Measurements from ENCODE around the gene MORC2. TPM values are rescaled to one million over a fixed set of nuclear protein-coding genes. Genes with fewer than 3 reads are reported as not detected.

The MORC2 gene
- total RNA-seq, 1 experiment from 2014 or later = 25.4 TPM

DNA sequence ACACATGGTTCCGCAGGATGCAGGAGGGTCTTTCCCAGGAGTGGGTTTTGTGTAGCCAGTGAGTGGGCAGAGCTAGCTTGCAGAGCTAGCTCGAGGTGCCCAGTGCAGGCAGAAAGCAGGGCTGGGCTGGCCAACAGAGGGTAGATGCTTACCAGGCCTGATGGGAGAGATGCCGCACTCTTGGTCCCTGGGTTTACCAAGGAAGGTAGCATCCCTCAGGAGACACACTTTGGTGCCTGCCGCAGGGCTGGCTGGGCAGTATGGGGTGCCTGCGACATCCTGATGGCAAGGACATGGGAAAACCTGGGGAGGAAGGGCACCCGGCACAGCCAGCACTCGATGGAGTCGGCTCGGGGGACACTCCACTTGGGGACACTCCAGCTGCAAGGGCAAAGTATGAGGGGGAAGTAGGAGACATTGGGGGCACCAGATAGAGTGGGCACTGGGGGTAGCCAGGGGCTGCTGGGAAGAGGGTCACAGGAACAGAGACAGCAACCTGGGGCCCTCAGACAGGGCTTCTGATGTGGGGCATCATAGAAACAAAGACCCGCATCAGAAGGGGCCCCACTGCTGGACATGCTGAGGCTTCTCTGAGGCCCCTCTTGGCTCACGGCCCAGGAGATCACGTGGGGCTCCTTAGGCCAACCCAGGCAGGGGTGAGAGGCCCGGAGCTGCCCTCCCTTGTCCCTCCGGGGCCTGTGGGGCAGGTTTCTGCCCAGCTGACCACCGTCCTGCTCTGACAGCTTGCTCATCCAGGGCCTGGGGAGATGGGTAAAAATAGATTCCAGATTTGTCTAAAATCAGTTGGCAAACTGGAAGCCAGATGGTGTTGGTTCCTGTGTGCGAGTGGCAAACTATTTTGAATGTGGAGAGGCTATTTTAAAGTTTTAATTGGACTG is 89.8 kb downstream of the MORC2 start:
- DNase-seq (ENCODE audit: low read depth, low spot score) (no peak), ATAC-seq (no peak)
- H3K9me2 ChIP-seq (ENCODE audit: insufficient read depth) = no peaks in the 10 kb centered on the region
- TF ChIP-seq EGR1 (IDR thresholded peaks at IDR 0.05; ENCODE audit: low read depth) = no peak
- TF ChIP-seq POLR2AphosphoS5 (IDR thresholded peaks at IDR 0.05; ENCODE audit: low read depth, low read length) = no peak
- ChIA-PET POLR2A (no interaction called here), RAD21 (ENCODE audit: low non-redundant PET in 1 of 2, low total read pairs in 2 of 2, uncharacterized antibody in 2 of 2, unreplicated experiment in 2 of 2) (no interaction called here), CTCF (no interaction called here)
- no peaks in the 10 kb centered on the region for H3K79me2 ChIP-seq (ENCODE audit: insufficient read depth, low read length)
- H3K4me2 ChIP-seq (ENCODE audit: low read length) = no peak overlapping the region
- intact Hi-C loops (cut with micrococcal nuclease) = no loop called here
- no peak overlapping the region for H3K4me3 ChIP-seq (replicated peaks in 1 of 2; ENCODE audit: low read depth in 1 of 2, low read length in 2 of 2)
- no peaks in the 10 kb centered on the region for H3K27me3 ChIP-seq (ENCODE audit: insufficient read depth, low read length)
- no peak overlapping the region for H3K9ac ChIP-seq (ENCODE audit: low read length)
- peaks cover 9 to 16% of the 10 kb centered on the region in 2 experiments for H3K4me1 ChIP-seq (ENCODE audit: control insufficient read depth in 1 of 2, insufficient read depth in 2 of 2, low read length in 2 of 2)
- BruUV-seq (replicated peaks) = no TSS peak
- H2AFZ ChIP-seq (ENCODE audit: low read depth, low read length, poor library complexity, severe bottlenecking) = no peak overlapping the region
- no peak overlapping the region for H3K27ac ChIP-seq (ENCODE audit: low read depth, low read length)
- no peaks in the 10 kb centered on the region for H4K20me1 ChIP-seq (ENCODE audit: insufficient read depth)
- H3K36me3 ChIP-seq (ENCODE audit: control insufficient read depth in 1 of 2, insufficient read depth in 2 of 2, low read length in 2 of 2) = no peaks in the 10 kb centered on the region
- H3K9me3 ChIP-seq (ENCODE audit: control insufficient read depth in 1 of 2, insufficient read depth in 1 of 2, low read depth in 1 of 2, low read length in 2 of 2) = no peaks in the 10 kb centered on the region

DNA sequence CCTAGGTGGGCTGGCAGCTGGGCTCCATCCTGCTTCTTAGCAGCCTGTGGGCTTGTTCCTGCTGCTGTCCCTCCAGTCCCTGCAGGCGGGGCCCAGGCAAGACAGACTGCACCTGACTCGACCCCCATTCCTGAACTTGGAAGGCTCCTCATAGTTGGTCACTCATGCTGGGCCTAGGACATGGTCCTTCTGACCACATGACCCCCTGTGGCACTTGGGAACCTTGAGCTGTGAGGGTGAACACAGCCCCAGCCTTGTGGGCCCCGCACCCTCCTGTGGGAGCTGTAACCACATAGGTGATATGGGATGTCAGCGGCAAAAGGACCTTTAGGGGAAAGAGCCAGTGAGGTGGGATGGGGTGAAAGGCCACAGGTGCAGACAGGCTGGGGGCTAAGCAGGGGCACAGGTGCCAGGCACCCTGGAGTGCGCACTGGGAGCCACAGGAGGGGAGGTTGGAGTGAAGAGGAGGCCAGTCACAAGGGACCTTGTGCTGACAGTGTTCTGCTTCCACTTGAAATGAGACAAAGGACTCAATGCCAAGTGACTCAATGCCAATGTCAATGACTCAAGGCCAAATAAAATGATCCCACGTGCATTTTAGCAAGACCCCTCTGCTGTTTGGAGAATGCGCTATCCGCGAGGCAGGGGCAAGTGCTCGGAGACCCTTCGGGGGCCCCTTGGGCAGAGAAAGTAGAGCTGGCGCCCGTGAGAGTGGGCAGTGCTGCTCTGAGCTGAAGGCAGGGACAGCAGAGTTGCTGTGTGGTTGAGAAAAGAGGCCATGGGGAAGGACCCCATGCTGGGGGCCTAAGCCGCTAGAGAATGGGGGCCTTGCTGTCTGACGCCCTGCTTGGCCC is 90.7 kb downstream of the MORC2 start:
- BruUV-seq (replicated peaks) = no TSS peak
- POLR2A ChIA-PET = no interaction called here
- TF ChIP-seq POLR2A (IDR thresholded peaks at IDR 0.05; ENCODE audit: borderline replicate concordance, extremely low read depth, insufficient read depth, insufficient read length) = no peak
- TF ChIP-seq, protein P1, sequence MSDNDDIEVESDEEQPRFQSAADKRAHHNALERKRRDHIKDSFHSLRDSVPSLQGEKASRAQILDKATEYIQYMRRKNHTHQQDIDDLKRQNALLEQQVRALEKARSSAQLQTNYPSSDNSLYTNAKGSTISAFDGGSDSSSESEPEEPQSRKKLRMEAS (IDR thresholded peaks at IDR 0.05) = no peak
- TF ChIP-seq, protein P2, sequence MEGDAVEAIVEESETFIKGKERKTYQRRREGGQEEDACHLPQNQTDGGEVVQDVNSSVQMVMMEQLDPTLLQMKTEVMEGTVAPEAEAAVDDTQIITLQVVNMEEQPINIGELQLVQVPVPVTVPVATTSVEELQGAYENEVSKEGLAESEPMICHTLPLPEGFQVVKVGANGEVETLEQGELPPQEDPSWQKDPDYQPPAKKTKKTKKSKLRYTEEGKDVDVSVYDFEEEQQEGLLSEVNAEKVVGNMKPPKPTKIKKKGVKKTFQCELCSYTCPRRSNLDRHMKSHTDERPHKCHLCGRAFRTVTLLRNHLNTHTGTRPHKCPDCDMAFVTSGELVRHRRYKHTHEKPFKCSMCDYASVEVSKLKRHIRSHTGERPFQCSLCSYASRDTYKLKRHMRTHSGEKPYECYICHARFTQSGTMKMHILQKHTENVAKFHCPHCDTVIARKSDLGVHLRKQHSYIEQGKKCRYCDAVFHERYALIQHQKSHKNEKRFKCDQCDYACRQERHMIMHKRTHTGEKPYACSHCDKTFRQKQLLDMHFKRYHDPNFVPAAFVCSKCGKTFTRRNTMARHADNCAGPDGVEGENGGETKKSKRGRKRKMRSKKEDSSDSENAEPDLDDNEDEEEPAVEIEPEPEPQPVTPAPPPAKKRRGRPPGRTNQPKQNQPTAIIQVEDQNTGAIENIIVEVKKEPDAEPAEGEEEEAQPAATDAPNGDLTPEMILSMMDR (IDR thresholded peaks at IDR 0.05 in 2 of 3, conservative IDR thresholded peaks at IDR 0.05 in 1 of 3; ENCODE audit: borderline replicate concordance in 1 of 3, insufficient read depth in 1 of 3, low read depth in 2 of 3, low read length in 2 of 3) = no peak
- no peak for TF ChIP-seq EZH2 (IDR thresholded peaks at IDR 0.05)
- TF ChIP-seq ELF1 (IDR thresholded peaks at IDR 0.05; ENCODE audit: borderline replicate concordance, low read depth) = no peak
- no peak for TF ChIP-seq EZH2phosphoT487 (IDR thresholded peaks at IDR 0.05; ENCODE audit: borderline replicate concordance)
- TF ChIP-seq JUND (IDR thresholded peaks at IDR 0.05) = no peak
- no peak for TF ChIP-seq ZNF274 (IDR thresholded peaks at IDR 0.05; ENCODE audit: low read depth, low read length)
- TF ChIP-seq SP1 (IDR thresholded peaks at IDR 0.05; ENCODE audit: low read depth) = no peak
- no peak for TF ChIP-seq YY1 (IDR thresholded peaks at IDR 0.05; ENCODE audit: extremely low read depth, insufficient replicate concordance, low read depth, low read length)
- TF ChIP-seq, protein P3, sequence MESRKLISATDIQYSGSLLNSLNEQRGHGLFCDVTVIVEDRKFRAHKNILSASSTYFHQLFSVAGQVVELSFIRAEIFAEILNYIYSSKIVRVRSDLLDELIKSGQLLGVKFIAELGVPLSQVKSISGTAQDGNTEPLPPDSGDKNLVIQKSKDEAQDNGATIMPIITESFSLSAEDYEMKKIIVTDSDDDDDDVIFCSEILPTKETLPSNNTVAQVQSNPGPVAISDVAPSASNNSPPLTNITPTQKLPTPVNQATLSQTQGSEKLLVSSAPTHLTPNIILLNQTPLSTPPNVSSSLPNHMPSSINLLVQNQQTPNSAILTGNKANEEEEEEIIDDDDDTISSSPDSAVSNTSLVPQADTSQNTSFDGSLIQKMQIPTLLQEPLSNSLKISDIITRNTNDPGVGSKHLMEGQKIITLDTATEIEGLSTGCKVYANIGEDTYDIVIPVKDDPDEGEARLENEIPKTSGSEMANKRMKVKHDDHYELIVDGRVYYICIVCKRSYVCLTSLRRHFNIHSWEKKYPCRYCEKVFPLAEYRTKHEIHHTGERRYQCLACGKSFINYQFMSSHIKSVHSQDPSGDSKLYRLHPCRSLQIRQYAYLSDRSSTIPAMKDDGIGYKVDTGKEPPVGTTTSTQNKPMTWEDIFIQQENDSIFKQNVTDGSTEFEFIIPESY (IDR thresholded peaks at IDR 0.05; ENCODE audit: extremely low read depth, insufficient replicate concordance, low read length) = no peak

More for the DNA sequence above, 90.7 kb downstream of the MORC2 start:
- no peaks in the 10 kb centered on the region for H4K20me1 ChIP-seq (ENCODE audit: insufficient read depth)
- no peak overlapping the region for H3K4me2 ChIP-seq (ENCODE audit: low read length)
- H3K27me3 ChIP-seq (ENCODE audit: insufficient read depth, low read length) = no peaks in the 10 kb centered on the region
- H3K9me2 ChIP-seq (ENCODE audit: insufficient read depth) = no peaks in the 10 kb centered on the region
- no peaks in the 10 kb centered on the region for H3K79me2 ChIP-seq (ENCODE audit: insufficient read depth, low read length)
- no peak overlapping the region for H3K27ac ChIP-seq (ENCODE audit: low read depth, low read length)
- H3K4me3 ChIP-seq (replicated peaks in 1 of 2; ENCODE audit: low read depth in 1 of 2, low read length in 2 of 2) = no peak overlapping the region
- DNase-seq (ENCODE audit: low read depth, low spot score) (no peak), ATAC-seq (no peak)
- ChIA-PET RAD21 (ENCODE audit: low non-redundant PET in 1 of 2, low total read pairs in 2 of 2, uncharacterized antibody in 2 of 2, unreplicated experiment in 2 of 2) (no interaction called here), CTCF (no interaction called here)
- H3K9ac ChIP-seq (ENCODE audit: low read length) = no peak overlapping the region
- H3K4me1 ChIP-seq (ENCODE audit: control insufficient read depth in 1 of 2, insufficient read depth in 2 of 2, low read length in 2 of 2) = peaks cover 9 to 16% of the 10 kb centered on the region in 2 experiments
- intact Hi-C loops (cut with micrococcal nuclease) = no loop called here
- no peaks in the 10 kb centered on the region for H3K9me3 ChIP-seq (ENCODE audit: control insufficient read depth in 1 of 2, insufficient read depth in 1 of 2, low read depth in 1 of 2, low read length in 2 of 2)
- no peak overlapping the region for H2AFZ ChIP-seq (ENCODE audit: low read depth, low read length, poor library complexity, severe bottlenecking)
- no peaks in the 10 kb centered on the region for H3K36me3 ChIP-seq (ENCODE audit: control insufficient read depth in 1 of 2, insufficient read depth in 2 of 2, low read length in 2 of 2)
